ENCODE results near the gene EIF3D. TPM values are rescaled to one million over a fixed set of nuclear protein-coding genes. Genes with fewer than 3 reads are reported as not detected.

The EIF3D gene
- total RNA-seq, 2 experiments from 2014 or later: 389 to 392 TPM

- peaks cover 17% of the 10 kb centered on the region for H3K4me1 Mint-ChIP-seq (ENCODE audit: low read depth)
- H3K27me3 Mint-ChIP-seq: peaks cover 22% of the 10 kb centered on the region
- intact Hi-C loops (cut with micrococcal nuclease): no loop called here
- CTCF ChIA-PET: interaction anchor here (0.6 to 2.1 kb wide), 7 partner anchors 8 to 497 kb away, joined by 3 to 9 read pairs (median 4); no protein-coding TSS in a partner anchor
- no peak overlapping the region for H3K27ac Mint-ChIP-seq
- POLR2A ChIA-PET: no interaction called here
- peak; percentile 80 for TF ChIP-seq CTCF (IDR thresholded peaks at IDR 0.05)
- ATAC-seq (peak; percentile 52), DNase-seq (peak; percentile 61)
- H3K36me3 Mint-ChIP-seq (ENCODE audit: low read depth): no peaks in the 10 kb centered on the region
- H3K4me3 Mint-ChIP-seq: no peak overlapping the region
- no peaks in the 10 kb centered on the region for H3K9me3 Mint-ChIP-seq
Observed at GRCh38 chr22:36546092-36546804, 17.3 kb upstream of the EIF3D start.

GRCh38 chr22:36544107-36544620 is 15.2 kb upstream of the EIF3D start:
- POLR2A ChIA-PET: interaction anchor here (4.5 kb wide), 1 partner anchor 15 kb away, joined by 31 read pairs; the partner anchor contains the start of gene EIF3D
- no peak for TF ChIP-seq CTCF (IDR thresholded peaks at IDR 0.05)
- Mint-ChIP-seq H3K4me1 (ENCODE audit: low read depth) (peaks cover 16% of the 10 kb centered on the region), H3K4me3 (no peak overlapping the region), H3K27me3 (peaks cover 15% of the 10 kb centered on the region), H3K36me3 (ENCODE audit: low read depth) (no peaks in the 10 kb centered on the region), H3K27ac (no peak overlapping the region), H3K9me3 (no peaks in the 10 kb centered on the region)
- ATAC-seq (no peak), DNase-seq (no peak)
- CTCF ChIA-PET: interaction anchor here (0.6 to 2.1 kb wide), 4 partner anchors 213 to 315 kb away, joined by 3 to 9 read pairs (median 4); no protein-coding TSS in a partner anchor
- intact Hi-C loops (cut with micrococcal nuclease): no loop called here

GRCh38 chr22:36541831-36542411 is 13.0 kb upstream of the EIF3D start:
- DNase-seq (peak; percentile 74), ATAC-seq (peak; percentile 93)
- H3K27me3 Mint-ChIP-seq: peaks cover 8% of the 10 kb centered on the region
- H3K27ac Mint-ChIP-seq: peak overlapping the region; percentile 87
- peaks cover 15% of the 10 kb centered on the region for H3K4me1 Mint-ChIP-seq (ENCODE audit: low read depth)
- intact Hi-C loops (cut with micrococcal nuclease): no loop called here
- H3K4me3 Mint-ChIP-seq: peak overlapping the region; percentile 43
- H3K36me3 Mint-ChIP-seq (ENCODE audit: low read depth): no peaks in the 10 kb centered on the region
- POLR2A ChIA-PET: interaction anchor here (0.9 to 4.5 kb wide), 2 partner anchors 9 to 13 kb away, joined by 3 to 31 read pairs; partner anchors contain the start of gene EIF3D
- no peaks in the 10 kb centered on the region for H3K9me3 Mint-ChIP-seq
- no peak for TF ChIP-seq CTCF (IDR thresholded peaks at IDR 0.05)
- CTCF ChIA-PET: interaction anchor here (1.4 to 1.5 kb wide), 2 partner anchors 10 to 314 kb away, joined by 3 read pairs; no protein-coding TSS in a partner anchor

- Mint-ChIP-seq H3K4me1 (ENCODE audit: low read depth) (peaks cover 13% of the 10 kb centered on the region), H3K27ac (peak overlapping the region; percentile 30), H3K36me3 (ENCODE audit: low read depth) (no peaks in the 10 kb centered on the region), H3K9me3 (no peaks in the 10 kb centered on the region), H3K4me3 (no peak overlapping the region), H3K27me3 (peaks cover 2% of the 10 kb centered on the region)
- ChIA-PET CTCF (interaction anchor here (1.5 kb wide), 1 partner anchor 11 kb away, joined by 3 read pairs; no protein-coding TSS in a partner anchor), POLR2A (interaction anchor here (4.5 kb wide), 1 partner anchor 12 kb away, joined by 31 read pairs; the partner anchor contains the start of gene EIF3D)
- intact Hi-C loops (cut with micrococcal nuclease): no loop called here
- DNase-seq (no peak), ATAC-seq (no peak)
- no peak for TF ChIP-seq CTCF (IDR thresholded peaks at IDR 0.05)
Observed at GRCh38 chr22:36540867-36541642, 12.1 kb upstream of the EIF3D start.

Measured in activated CD8-positive, alpha-beta T cell treated with anti-CD3 and anti-CD28 coated beads for 36 hours (primary cell).